ENCODE results near the gene ELAVL4. TPM values are rescaled to one million over a fixed set of nuclear protein-coding genes. Genes with fewer than 3 reads are reported as not detected.

The ELAVL4 gene
- polyA plus RNA-seq, 1 donor from 2014 or later, result 105 TPM

DNA sequence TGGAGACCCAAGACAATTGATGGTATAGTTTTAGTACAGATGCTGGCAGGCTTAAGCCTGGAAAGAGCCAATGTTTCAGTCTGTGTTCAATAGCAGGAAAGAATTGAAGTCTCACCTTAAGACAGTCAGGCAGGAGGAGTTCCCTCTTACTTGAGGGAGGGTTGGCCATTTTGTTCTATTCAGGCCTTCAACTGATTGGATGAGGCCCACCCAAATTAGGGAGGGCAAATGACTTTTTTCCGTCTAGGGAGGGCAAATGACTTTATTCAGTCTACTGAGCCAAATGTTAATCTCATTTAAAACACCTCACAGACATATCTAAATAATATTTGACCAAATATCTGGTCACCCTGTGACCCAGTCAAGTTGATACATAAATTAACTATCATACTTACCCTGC lies 31.4 kb upstream of the ELAVL4 start:
- TF ChIP-seq EP300 (conservative IDR thresholded peaks at IDR 0.05; ENCODE audit: poor library complexity, severe bottlenecking), result no peak
- no peak for TF ChIP-seq EZH2 (IDR thresholded peaks at IDR 0.05; ENCODE audit: borderline replicate concordance, insufficient read depth, low read length, poor library complexity, severe bottlenecking)
- no peak for TF ChIP-seq REST (IDR thresholded peaks at IDR 0.05; ENCODE audit: borderline replicate concordance)
- TF ChIP-seq MXI1 (conservative IDR thresholded peaks at IDR 0.05; ENCODE audit: poor library complexity, severe bottlenecking), result no peak
- no peak for TF ChIP-seq SMC3 (conservative IDR thresholded peaks at IDR 0.05; ENCODE audit: poor library complexity)
- TF ChIP-seq POLR2AphosphoS5 (IDR thresholded peaks at IDR 0.05), result no peak
- TF ChIP-seq TAF1 (IDR thresholded peaks at IDR 0.05; ENCODE audit: low read depth), result no peak
- no peak for TF ChIP-seq RAD21 (conservative IDR thresholded peaks at IDR 0.05)
- TF ChIP-seq CTCF (IDR thresholded peaks at IDR 0.05; ENCODE audit: poor library complexity, severe bottlenecking), result no peak
- H3K9me2 ChIP-seq (ENCODE audit: insufficient read depth, low read length), result no peaks in the 10 kb centered on the region
- no peak overlapping the region for H3K9ac ChIP-seq (ENCODE audit: low read length)
- no peaks in the 10 kb centered on the region for H4K20me1 ChIP-seq (ENCODE audit: insufficient read depth)
- H3K79me2 ChIP-seq (replicated peaks; ENCODE audit: insufficient read depth, low read length), result no peaks in the 10 kb centered on the region
- H3F3A ChIP-seq (ENCODE audit: insufficient read depth, low read length, poor library complexity, severe bottlenecking), result no peaks in the 10 kb centered on the region
- no peak overlapping the region for H3K27ac ChIP-seq (ENCODE audit: low read length)
- H2AFZ ChIP-seq (ENCODE audit: low read depth, low read length), result no peak overlapping the region
- H3K27me3 ChIP-seq (ENCODE audit: insufficient read depth, low read depth, low read length), result no peaks in the 10 kb centered on the region
- no peaks in the 10 kb centered on the region for H3K36me3 ChIP-seq (ENCODE audit: insufficient read depth, low read length)
- no peaks in the 10 kb centered on the region for H3K9me3 ChIP-seq (ENCODE audit: low read length)
- no peak overlapping the region for H3K4me3 ChIP-seq (ENCODE audit: low read length)
- H3K4me2 ChIP-seq (ENCODE audit: low read length), result no peak overlapping the region

- Histone ChIP-seq H3K36me3 (ENCODE audit: insufficient read depth, low read length) (no peaks in the 10 kb centered on the region), H3K9ac (ENCODE audit: low read length) (no peak overlapping the region), H3K27me3 (ENCODE audit: insufficient read depth, low read depth, low read length) (no peaks in the 10 kb centered on the region), H3K79me2 (replicated peaks; ENCODE audit: insufficient read depth, low read length) (no peaks in the 10 kb centered on the region), H3F3A (ENCODE audit: insufficient read depth, low read length, poor library complexity, severe bottlenecking) (no peaks in the 10 kb centered on the region), H3K9me2 (ENCODE audit: insufficient read depth, low read length) (no peaks in the 10 kb centered on the region), H3K4me2 (ENCODE audit: low read length) (no peak overlapping the region), H3K9me3 (ENCODE audit: low read length) (no peaks in the 10 kb centered on the region), H3K4me3 (ENCODE audit: low read length) (no peak overlapping the region), H3K27ac (ENCODE audit: low read length) (no peak overlapping the region), H4K20me1 (ENCODE audit: insufficient read depth) (no peaks in the 10 kb centered on the region), H2AFZ (ENCODE audit: low read depth, low read length) (no peak overlapping the region)
- TF ChIP-seq SMC3 (conservative IDR thresholded peaks at IDR 0.05; ENCODE audit: poor library complexity) (no peak), RAD21 (conservative IDR thresholded peaks at IDR 0.05) (no peak), TAF1 (IDR thresholded peaks at IDR 0.05; ENCODE audit: low read depth) (no peak), EZH2 (IDR thresholded peaks at IDR 0.05; ENCODE audit: borderline replicate concordance, insufficient read depth, low read length, poor library complexity, severe bottlenecking) (no peak), MXI1 (conservative IDR thresholded peaks at IDR 0.05; ENCODE audit: poor library complexity, severe bottlenecking) (no peak), EP300 (conservative IDR thresholded peaks at IDR 0.05; ENCODE audit: poor library complexity, severe bottlenecking) (no peak), POLR2AphosphoS5 (IDR thresholded peaks at IDR 0.05) (no peak), CTCF (IDR thresholded peaks at IDR 0.05; ENCODE audit: poor library complexity, severe bottlenecking) (no peak), REST (IDR thresholded peaks at IDR 0.05; ENCODE audit: borderline replicate concordance) (no peak)
Observed at GRCh38 chr1:50080904-50081586, 27.7 kb upstream of the ELAVL4 start.
